IPS-NIHi7 (cell line): ENCODE measurements around the gene FCGBP.
"Not testable (repeated sequence)": the region's sequence is repeated elsewhere in the genome, so short reads cannot be mapped to it uniquely, and the experiment has no call there.

Source experiments
- DNase-seq: peaks from one replicate; pipeline ENCODE4 v3.0.0; 2012; ENCODE audit warnings: mixed read lengths; ENCODE audit errors: extremely low spot score

FCGBP gene

GRCh38 chr19:39890755-39891551 is 43.5 kb downstream of the FCGBP start:
- DNase-seq, result no peak

- DNase-seq, result not testable (repeated sequence)
Measured at GRCh38 chr19:39889872-39890754, 44.3 kb downstream of the FCGBP start.

DNA sequence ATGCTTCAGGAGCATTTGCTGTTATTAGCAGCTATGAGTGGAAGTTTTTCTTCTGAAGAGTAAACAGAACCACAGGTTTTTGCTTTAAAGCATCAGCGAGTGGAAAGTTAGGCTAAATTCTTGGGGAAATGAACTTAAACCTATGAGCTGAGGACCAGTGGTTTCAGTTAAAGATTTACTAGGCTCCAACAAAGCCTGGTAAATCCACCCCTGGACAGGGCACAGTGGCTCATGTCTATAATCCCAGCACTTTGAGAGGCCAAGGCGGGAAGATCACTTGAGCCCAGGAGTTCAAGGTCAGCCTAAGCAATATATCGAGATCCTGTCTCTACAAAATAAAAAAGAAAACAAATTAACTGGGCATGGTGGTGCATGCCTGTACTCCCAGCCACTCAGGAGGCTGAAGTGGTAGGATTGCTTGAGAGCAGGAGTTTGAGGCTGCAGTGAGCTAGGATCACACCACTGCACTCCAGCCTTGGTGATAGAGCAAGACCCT is 46.9 kb downstream of the FCGBP start:
- not testable (repeated sequence) for DNase-seq

DNA sequence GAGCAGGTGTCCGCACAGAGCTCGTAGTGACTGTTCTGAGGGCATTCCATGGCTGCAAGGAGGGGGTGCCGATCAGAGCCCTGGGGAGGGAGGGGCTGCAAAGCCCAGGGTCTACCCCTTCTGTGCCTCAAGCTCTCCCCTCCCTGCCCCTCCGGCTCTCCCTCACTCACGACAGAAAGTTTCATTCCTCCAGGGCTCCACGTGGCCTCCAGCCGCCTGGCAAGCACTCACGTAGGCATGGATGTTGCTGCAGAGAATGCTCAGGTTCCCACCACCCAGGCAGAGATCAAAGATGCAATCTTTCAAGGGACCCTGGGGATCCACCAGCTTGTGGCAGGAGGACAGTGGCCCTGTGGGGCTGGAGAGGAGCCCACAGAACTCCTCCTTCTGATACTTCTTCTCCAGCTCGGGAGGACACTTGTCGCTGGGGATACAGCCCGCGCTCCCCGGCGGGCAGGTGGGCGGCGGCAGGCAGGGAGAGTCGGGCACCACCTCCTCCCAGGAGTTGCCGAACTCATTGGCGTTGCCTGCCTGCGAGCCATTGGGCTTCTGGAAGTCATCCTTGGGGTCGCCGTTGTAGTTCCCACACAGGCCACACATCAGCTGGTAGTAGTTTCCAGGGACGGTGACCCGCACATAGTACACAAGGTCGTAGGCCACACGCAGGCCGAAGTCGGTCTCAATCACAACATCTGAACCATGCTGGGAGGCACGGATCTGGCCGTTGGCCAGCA is 48.4 kb downstream of the FCGBP start:
- not testable (repeated sequence) for DNase-seq

DNA sequence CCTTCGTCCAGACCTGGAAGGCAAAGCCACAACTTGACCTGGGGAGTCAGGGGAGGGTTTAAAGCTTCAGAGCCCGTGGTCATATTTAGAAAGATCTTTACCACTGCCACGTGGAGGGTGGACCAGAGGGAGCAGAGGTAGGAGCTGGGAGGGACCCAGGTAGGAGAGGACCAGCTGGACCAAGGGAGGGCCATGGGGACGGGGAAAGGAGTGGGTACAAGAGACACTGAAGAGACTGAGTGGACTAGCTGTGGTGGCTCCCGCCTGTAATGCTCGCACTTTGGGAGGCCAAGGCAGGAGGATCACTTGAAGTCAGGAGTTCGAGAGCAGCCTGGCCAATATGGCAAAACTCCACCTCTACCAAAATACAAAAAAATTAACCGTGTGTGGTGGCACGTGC is 49.7 kb downstream of the FCGBP start:
- DNase-seq, result not testable (repeated sequence)
